Lower leg skin (tissue), 4 donors: Measurements from ENCODE around the gene SLC5A9. TPM values are rescaled to one million over a fixed set of nuclear protein-coding genes. Genes with fewer than 3 reads are reported as not detected.

Source experiments
- DNase-seq, 2 donors: peaks; one replicate each; pipeline ENCODE4 v3.0.0-alpha.2; 2019; ENCODE audit warnings: low spot score in 2 of 2
- H3K4me3 ChIP-seq: fragments of 200-600 bp; sonication (generic); 2 replicates; pipeline ENCODE4 v1.5.1; 2017; ENCODE audit warnings: mild to moderate bottlenecking, low read depth; ENCODE audit not compliant: poor library complexity, severe bottlenecking
- CTCF ChIP-seq, 3 donors: fragments of 450-650 bp; IDR thresholded peaks; one replicate each; pipeline ENCODE4 v1.5.1; 2016; ENCODE audit warnings: antibody characterized with exemption in 3 of 3, mild to moderate bottlenecking in 3 of 3, moderate library complexity in 2 of 3
- POLR2A ChIP-seq, 2 donors: fragments of 450-650 bp; IDR thresholded peaks; one replicate each; pipeline ENCODE4 v1.6.1; 2016 to 2017; ENCODE audit warnings: antibody characterized with exemption in 2 of 2, mild to moderate bottlenecking in 1 of 2, moderate library complexity in 1 of 2
- WGBS, 2 donors: methylation state at CpG; one replicate each; pipeline ENCODE4 v1.1.5; 2018; 5-methylcytosine and 5-hydroxymethylcytosine counted together
- intact Hi-C: fragments of 100-400 bp; cut with DNase I; formaldehyde crosslinking; loops from one replicate; pipeline ENCODE4 v1.15.0; 2023; ENCODE audit warnings: low total_unique reads
- total RNA-seq, 4 donors: library from RNA; depleted of rRNA; stranded (reverse); fragments of >200 nt; gene quantifications; one replicate each; pipeline ENCODE4 v1.1.0, GENCODE V29; 2016

SLC5A9 gene
- total RNA-seq, 4 donors from 2014 or later, result 1.1 to 3.5 (median 1.9) TPM

DNA sequence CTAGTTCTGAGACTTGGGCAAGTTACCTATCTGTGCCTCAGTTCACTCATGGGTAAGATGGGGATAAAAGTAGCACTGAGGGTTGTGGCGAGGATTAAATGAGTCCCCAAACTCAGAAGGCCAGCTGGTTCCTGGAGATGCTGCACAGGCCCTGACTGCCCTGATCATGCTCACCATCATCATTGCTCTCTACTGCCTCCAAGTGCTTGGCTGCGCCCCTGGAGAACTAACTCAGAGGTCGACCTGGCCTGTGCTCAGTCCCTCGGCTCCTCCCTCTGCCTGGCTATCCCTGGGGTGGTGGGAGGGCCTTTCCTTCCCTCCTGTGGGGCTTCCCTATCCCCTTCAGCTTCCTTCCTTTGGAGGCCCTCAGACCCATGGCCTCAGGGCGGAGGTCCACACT, 5.6 kb downstream of the SLC5A9 start:
- H3K4me3 ChIP-seq, result no peak overlapping the region
- no peak for DNase-seq
- 70 to 83% methylated on average over 5 of the region's 5 CpGs for WGBS, 2 donors
- TF ChIP-seq CTCF (IDR thresholded peaks at IDR 0.05) (no peak), POLR2A (IDR thresholded peaks at IDR 0.05) (no peak)
- intact Hi-C loops, result no loop called here

DNA sequence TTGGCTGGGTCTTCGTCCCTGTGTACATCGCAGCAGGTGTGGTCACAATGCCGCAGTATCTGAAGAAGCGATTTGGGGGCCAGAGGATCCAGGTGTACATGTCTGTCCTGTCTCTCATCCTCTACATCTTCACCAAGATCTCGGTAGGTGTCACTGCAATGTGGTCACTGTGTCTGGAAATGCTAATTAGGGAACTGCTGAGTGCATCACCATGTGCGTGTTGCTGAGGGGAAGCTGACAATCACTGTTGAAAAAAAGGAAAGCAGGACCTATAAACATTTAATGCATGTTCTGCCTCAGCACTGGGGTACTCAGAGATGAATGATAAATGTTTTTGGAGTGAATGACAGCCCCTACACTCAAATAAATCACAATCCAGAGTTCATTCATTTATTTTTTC, 6.8 kb downstream of the SLC5A9 start:
- DNase-seq, result no peak
- TF ChIP-seq POLR2A (IDR thresholded peaks at IDR 0.05), result no peak
- TF ChIP-seq CTCF (IDR thresholded peaks at IDR 0.05), result no peak
- WGBS, 2 donors, result 86 to 92% methylated on average over 6 of the region's 6 CpGs
- intact Hi-C loops, result no loop called here
- H3K4me3 ChIP-seq, result no peak overlapping the region

DNA sequence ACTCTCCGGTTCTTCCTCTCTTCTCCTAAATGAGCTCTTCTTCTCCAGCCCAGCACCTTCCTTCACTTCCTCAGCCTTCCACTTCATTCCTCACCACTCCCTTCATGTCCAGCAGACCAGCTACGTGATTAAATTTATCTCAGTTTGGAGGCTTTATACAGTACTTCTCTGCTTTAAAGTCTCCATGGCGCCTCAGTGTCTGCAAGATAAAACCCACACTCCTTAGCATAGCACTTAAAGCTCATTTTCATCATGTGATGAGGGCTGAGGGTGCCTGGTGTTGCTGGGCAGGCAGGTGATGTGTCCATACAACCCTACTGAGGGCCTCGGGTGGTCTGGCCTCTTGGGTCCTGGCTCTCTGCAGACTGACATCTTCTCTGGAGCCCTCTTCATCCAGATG, 7.7 kb downstream of the SLC5A9 start:
- 85 to 91% methylated on average over 4 of the region's 4 CpGs for WGBS, 2 donors
- DNase-seq, result no peak
- TF ChIP-seq POLR2A (IDR thresholded peaks at IDR 0.05), result no peak
- TF ChIP-seq CTCF (IDR thresholded peaks at IDR 0.05), result no peak
- H3K4me3 ChIP-seq, result no peak overlapping the region
- intact Hi-C loops, result loop anchor here (10.0 kb wide), 1 partner anchor 125 kb away; no protein-coding TSS in a partner anchor

GRCh38 chr1:48232722-48233121, 10.2 kb downstream of the SLC5A9 start:
- H3K4me3 ChIP-seq, result no peak overlapping the region
- intact Hi-C loops, result loop anchor here (10.0 kb wide), 1 partner anchor 128 kb away; no protein-coding TSS in a partner anchor
- WGBS, 2 donors, result 80 to 100% methylated on average over 1 of the region's 1 CpG
- DNase-seq, result peak in 1 of 2 donors; percentile 13
- TF ChIP-seq POLR2A (IDR thresholded peaks at IDR 0.05), result no peak
- no peak for TF ChIP-seq CTCF (IDR thresholded peaks at IDR 0.05)

DNA sequence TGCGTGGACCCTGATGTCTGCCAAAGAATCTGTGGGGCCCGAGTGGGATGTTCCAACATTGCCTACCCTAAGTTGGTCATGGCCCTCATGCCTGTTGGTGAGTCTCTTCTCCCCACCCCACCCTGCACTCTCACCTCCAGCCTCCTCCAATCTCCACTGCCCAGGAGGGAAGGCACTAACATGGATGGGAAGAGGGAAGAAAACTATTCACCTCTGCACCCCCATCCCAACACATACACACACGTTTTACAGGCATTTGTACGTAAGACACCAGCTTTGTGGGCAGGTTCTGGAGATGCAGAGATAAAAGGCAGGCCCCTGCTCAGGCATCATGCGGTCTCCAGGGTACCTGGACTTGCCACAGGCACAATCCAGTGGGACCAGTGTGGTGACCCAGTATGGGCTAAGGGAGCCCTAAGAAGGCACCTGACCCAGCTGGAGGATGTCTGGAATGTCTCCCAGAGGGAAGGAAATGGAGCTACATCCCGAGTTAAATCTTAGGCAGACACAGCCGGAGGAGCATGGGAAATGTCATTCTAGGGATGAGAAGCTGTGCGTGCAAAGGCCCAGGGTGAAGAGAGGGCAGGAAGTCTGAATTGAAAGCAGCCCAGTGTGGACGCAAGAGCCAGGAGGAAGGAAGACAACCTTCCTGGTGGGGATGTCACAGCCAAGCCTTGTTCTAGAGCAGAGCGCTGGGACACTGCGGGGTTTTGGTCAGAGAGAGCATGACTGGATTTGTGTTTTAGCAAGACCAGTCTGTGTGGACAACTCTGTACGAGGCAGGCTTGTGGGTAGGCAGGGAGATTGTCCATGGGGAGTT, 11.4 kb downstream of the SLC5A9 start:
- peak in 1 of 2 donors; percentile 79 for DNase-seq
- intact Hi-C loops, result loop anchor here (10.0 kb wide), 1 partner anchor 129 kb away; no protein-coding TSS in a partner anchor
- 80 to 84% methylated on average over 12 of the region's 12 CpGs for WGBS, 2 donors
- H3K4me3 ChIP-seq, result no peak overlapping the region
- no peak for TF ChIP-seq POLR2A (IDR thresholded peaks at IDR 0.05)

- peak in 1 of 2 donors; percentile 62 for DNase-seq
- 94 to 95% methylated on average over 13 of the region's 13 CpGs for WGBS, 2 donors
- intact Hi-C loops, result loop anchor here (10.0 kb wide), 1 partner anchor 131 kb away; no protein-coding TSS in a partner anchor
- no peak overlapping the region for H3K4me3 ChIP-seq
- TF ChIP-seq POLR2A (IDR thresholded peaks at IDR 0.05) (no peak), CTCF (IDR thresholded peaks at IDR 0.05) (no peak)
Measured at GRCh38 chr1:48235652-48236051, 13.1 kb downstream of the SLC5A9 start.
